GM12892 (cell line): ENCODE results near the gene STN1.

Source experiments
- POLR2A ChIP-seq: IDR thresholded peaks from 2 replicates; pipeline ENCODE4 v1.6.1; 2011; ENCODE audit warnings: low read depth, low read length, control low read depth
- POLR2AphosphoS5 ChIP-seq: IDR thresholded peaks from 2 replicates; pipeline ENCODE4 v1.6.1; 2011; ENCODE audit warnings: low read depth, low read length, control low read depth
- TAF1 ChIP-seq: IDR thresholded peaks from 2 replicates; pipeline ENCODE4 v1.6.1; 2011; ENCODE audit warnings: low read depth, mild to moderate bottlenecking, control low read depth, low read length, borderline replicate concordance

DNA sequence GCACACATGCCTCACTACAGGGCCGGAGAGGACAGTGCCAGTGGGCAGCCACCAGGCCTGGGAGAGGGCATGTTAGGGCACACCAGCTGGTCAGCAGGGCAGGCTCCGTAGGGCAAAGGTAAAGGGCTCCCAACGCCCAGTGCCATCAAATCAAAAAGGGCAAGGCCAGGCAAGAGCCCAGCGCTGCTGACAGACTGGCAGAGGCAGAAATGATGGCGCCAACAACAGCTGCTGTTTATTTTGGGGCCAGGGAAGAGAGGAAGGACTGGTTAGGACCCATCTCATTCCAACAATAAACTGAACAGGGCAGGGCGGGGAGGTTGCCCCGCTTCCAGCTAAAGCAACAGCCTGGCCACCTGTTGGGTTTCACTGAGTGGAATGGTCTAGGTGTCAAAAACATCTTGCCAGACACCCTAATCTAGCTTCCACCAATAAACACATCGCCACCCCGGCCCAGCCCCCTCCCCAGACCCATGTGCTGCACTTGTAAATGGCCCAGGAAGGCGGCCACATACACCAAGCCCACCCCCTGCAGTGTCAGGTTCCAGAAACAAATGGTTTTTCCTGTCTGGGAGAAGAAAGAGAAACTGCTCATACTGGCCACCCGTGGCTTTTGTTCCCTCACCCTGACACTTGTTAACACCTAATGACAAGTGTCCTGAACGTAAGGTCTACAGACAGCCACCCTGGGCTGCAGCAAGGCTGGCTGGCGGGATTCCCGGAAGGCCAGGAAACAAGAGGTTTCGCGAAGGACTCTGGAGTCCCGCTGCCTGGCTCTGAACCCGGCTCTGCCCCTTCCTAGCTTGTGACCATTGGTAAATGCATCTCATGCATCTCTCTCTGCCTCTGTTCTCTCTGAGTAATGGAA, 77.9 kb downstream of the STN1 start:
- TF ChIP-seq POLR2AphosphoS5 (no peak), POLR2A (no peak), TAF1 (no peak)
